H1 (cell line): ENCODE results near the gene NDUFB4. TPM values are rescaled to one million over a fixed set of nuclear protein-coding genes. Genes with fewer than 3 reads are reported as not detected.

ENCODE experiments used
- ATF2 ChIP-seq: IDR thresholded peaks from 2 replicates; pipeline ENCODE4 v1.6.1; 2012; ENCODE audit warnings: low read length, inconsistent platforms
- ATF3 ChIP-seq: IDR thresholded peaks from 2 replicates; pipeline ENCODE4 v1.6.1; 2011; ENCODE audit warnings: low read depth, mild to moderate bottlenecking, low read length; ENCODE audit not compliant: insufficient read depth
- BACH1 ChIP-seq: IDR thresholded peaks from 2 replicates; pipeline ENCODE4 v1.6.1; 2012; ENCODE audit warnings: low read length, improper control_type of control experiment
- BCL11A ChIP-seq, 2 experiments: IDR thresholded peaks; one replicate each; pipeline ENCODE4 v1.6.1; 2011; ENCODE audit warnings: low read depth in 2 of 2, low read length in 2 of 2, mild to moderate bottlenecking in 2 of 2
- CEBPB ChIP-seq: IDR thresholded peaks from 2 replicates; pipeline ENCODE4 v1.6.1; 2012; ENCODE audit warnings: low read depth, low read length
- CHD1 ChIP-seq: IDR thresholded peaks from 2 replicates; pipeline ENCODE4 v1.6.1; 2012; ENCODE audit warnings: low read depth, low read length, improper control_type of control experiment
- EP300 ChIP-seq, 2 experiments: IDR thresholded peaks; 1 replicate in 1 of 2; 2 replicates in 1 of 2; pipeline ENCODE4 v1.6.1; 2011 to 2012; ENCODE audit warnings: low read depth in 2 of 2, low read length in 2 of 2, mild to moderate bottlenecking in 2 of 2, borderline replicate concordance in 1 of 2, inconsistent platforms in 1 of 2, moderate library complexity in 1 of 2
- FOSL1 ChIP-seq: IDR thresholded peaks from 2 replicates; pipeline ENCODE4 v1.6.1; 2011; ENCODE audit warnings: mild to moderate bottlenecking, low read depth, low read length, moderate library complexity; ENCODE audit not compliant: insufficient read depth
- GTF2F1 ChIP-seq: IDR thresholded peaks from 2 replicates; pipeline ENCODE4 v1.6.1; 2012; ENCODE audit warnings: low read depth, low read length, improper control_type of control experiment, borderline replicate concordance
- MAFK ChIP-seq: IDR thresholded peaks from 2 replicates; pipeline ENCODE4 v1.6.1; 2012; ENCODE audit warnings: low read depth, mild to moderate bottlenecking, improper control_type of control experiment, low read length
- NRF1 ChIP-seq: IDR thresholded peaks from 2 replicates; pipeline ENCODE4 v1.6.1; 2011; ENCODE audit warnings: mild to moderate bottlenecking, low read depth, low read length, improper control_type of control experiment
- PHF8 ChIP-seq: fragments of 200-600 bp; sonication (generic); conservative IDR thresholded peaks from 2 replicates; pipeline ENCODE4 v1.7.1; 2012; ENCODE audit warnings: low read depth, mild to moderate bottlenecking, inconsistent platforms, low read length, moderate library complexity
- POU5F1 ChIP-seq: IDR thresholded peaks from 2 replicates; pipeline ENCODE4 v1.6.1; 2011; ENCODE audit warnings: low read depth, mild to moderate bottlenecking, low read length, moderate library complexity
- RBBP5 ChIP-seq: IDR thresholded peaks from 2 replicates; pipeline ENCODE4 v1.7.1; 2012; ENCODE audit warnings: low read depth, mild to moderate bottlenecking, inconsistent platforms, low read length, moderate library complexity, borderline replicate concordance
- RFX5 ChIP-seq: IDR thresholded peaks from 2 replicates; pipeline ENCODE4 v1.6.1; 2011; ENCODE audit warnings: low read depth, low read length, improper control_type of control experiment, borderline replicate concordance
- RXRA ChIP-seq: IDR thresholded peaks from 2 replicates; pipeline ENCODE4 v1.6.1; 2011; ENCODE audit warnings: low read depth, mild to moderate bottlenecking, low read length, moderate library complexity; ENCODE audit not compliant: insufficient read depth
- SIRT6 ChIP-seq: IDR thresholded peaks from one replicate; pipeline ENCODE4 v1.7.1; 2012; ENCODE audit warnings: low read length, inconsistent platforms
- TAF1 ChIP-seq: IDR thresholded peaks from 2 replicates; pipeline ENCODE4 v1.6.1; 2011; ENCODE audit warnings: mild to moderate bottlenecking, low read depth, low read length
- TBP ChIP-seq: IDR thresholded peaks from 2 replicates; pipeline ENCODE4 v1.6.1; 2011; ENCODE audit warnings: low read depth, low read length, improper control_type of control experiment
- YY1 ChIP-seq: IDR thresholded peaks from 2 replicates; pipeline ENCODE4 v1.6.1; 2011; ENCODE audit warnings: low read depth, mild to moderate bottlenecking, low read length
- polyA plus RNA-seq, 7 experiments: library from polyadenylated mRNA; depleted of rRNA in 3 of 7; stranded (reverse) in 5 of 7; unstranded in 2 of 7; fragments of >200 nt in 5 of 7; fragments of 200-250 nt in 2 of 7; gene quantifications; 1 replicate in 5 of 7; 2 replicates in 1 of 7; 4 replicates in 1 of 7; pipeline versions ENCODE4 v1.2.1 to v1.2.3, GENCODE V29; 2011 to 2013; ENCODE audit warnings: missing spikeins in 2 of 7, mixed read lengths in 2 of 7
- total RNA-seq: library from RNA; stranded (reverse); fragmentation: NEBNext Ultra II Directional; extraction: Animal tissue kit (Norgen Biotek cat#: 25700); gene quantifications from 2 replicates; pipeline ENCODE4 v1.2.1, GENCODE V29; 2021
- TF ChIP-seq, protein P1 (sequence below): IDR thresholded peaks from 2 replicates; pipeline ENCODE4 v1.6.1; 2011; ENCODE audit warnings: low read length, improper control_type of control experiment

Gene NDUFB4
- total and polyA plus RNA-seq, 2 of the 8 experiments (the other 6 are each of a cell fraction or from before 2014, with no cell fraction given): 184 to 382 TPM

DNA sequence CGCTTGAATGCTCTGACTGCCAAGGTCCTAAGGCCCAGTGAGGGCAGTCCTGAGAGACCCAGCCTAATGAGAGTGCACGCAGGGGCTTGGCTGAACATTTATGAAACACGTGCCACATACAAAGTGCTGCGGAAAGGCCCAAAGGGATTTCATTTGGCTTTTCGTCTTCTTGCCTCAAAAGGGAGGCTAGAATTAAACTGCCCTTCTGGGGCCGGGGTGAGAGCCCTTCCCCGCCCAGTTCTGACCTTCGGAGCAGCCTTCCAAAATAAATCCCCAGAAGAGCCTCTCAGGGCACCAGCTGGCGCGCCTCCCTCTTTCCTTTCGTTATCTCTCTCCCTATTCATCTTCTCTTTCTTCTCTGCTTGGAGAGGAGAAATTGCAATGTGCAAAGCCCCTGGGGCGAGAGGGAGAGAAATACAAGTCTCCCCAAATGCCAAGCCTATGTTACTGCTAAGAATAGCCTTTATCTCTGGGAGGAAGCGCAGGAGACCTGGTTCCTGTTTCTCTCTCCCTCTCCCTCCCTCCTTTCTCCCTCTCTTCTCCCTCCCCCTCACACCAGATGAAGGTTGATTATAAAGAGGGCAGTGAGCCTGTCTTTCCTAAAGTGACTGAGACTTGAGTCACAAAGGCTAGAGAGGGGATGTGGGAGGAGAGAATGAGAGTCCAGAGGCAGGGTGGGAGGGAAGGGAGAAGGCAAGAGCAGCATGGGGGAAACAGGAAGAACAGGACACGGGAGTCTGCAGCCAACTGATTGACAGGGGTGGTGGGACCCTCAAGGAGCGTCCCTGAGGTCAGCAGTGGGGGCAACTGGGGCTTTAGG, 36.7 kb upstream of the NDUFB4 start (continued):
- TF ChIP-seq, protein P1, sequence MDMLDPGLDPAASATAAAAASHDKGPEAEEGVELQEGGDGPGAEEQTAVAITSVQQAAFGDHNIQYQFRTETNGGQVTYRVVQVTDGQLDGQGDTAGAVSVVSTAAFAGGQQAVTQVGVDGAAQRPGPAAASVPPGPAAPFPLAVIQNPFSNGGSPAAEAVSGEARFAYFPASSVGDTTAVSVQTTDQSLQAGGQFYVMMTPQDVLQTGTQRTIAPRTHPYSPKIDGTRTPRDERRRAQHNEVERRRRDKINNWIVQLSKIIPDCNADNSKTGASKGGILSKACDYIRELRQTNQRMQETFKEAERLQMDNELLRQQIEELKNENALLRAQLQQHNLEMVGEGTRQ: no peak
- TF ChIP-seq SIRT6 (no peak), CEBPB (no peak), CHD1 (no peak), YY1 (no peak), NRF1 (no peak), BCL11A (IDR thresholded peaks at IDR 0.05; ENCODE audit: low read depth in 2 of 2, low read length in 2 of 2) (no peak), RFX5 (no peak), MAFK (no peak), BACH1 (no peak), RXRA (no peak), FOSL1 (no peak), TBP (no peak), EP300 (IDR thresholded peaks at IDR 0.05; ENCODE audit: borderline replicate concordance in 1 of 2, low read depth in 2 of 2, low read length in 2 of 2) (peak in 1 of 2 experiments; percentile 19; a peak in 1 of 3 replicates), TAF1 (0 out of 2 replicates have a peak, but pooled peaks have one; percentile 20), POU5F1 (no peak), ATF3 (no peak), RBBP5 (peak; percentile 54; the same call in 1 of the 2 replicates), ATF2 (peak; percentile 82; the same call in 1 of the 2 replicates), PHF8 (peak; percentile 38; the same call in 1 of the 2 replicates), GTF2F1 (no peak)
